IMR-90 (cell line): ENCODE data around the gene KRT39. TPM values are rescaled to one million over a fixed set of nuclear protein-coding genes. Genes with fewer than 3 reads are reported as not detected.
A peak's percentile ranks its signal among the peaks of the same experiment; 100 is the strongest.

ENCODE experiments used
- ATAC-seq: fragments of 200-7000 bp; cut with Tn5 transposase; 2 replicates; pipeline ENCODE4 v1.9.1; 2020; ENCODE audit warnings: low read depth, mild to moderate bottlenecking, moderate library complexity
- BruUV-seq: library from RNA; stranded (reverse); fragments of 400-500 nt; replicated peaks from 2 replicates; lab custom pipeline; 2021; lab: Mats Ljungman, UMichigan
- CTCF ChIA-PET: fragments of 300-600 bp; formaldehyde crosslinking; extraction: SDS; loops from one replicate; lab custom pipeline; 2021; ENCODE audit warnings: antibody characterized with exemption; lab: Yijun Ruan, JAX
- POLR2A ChIA-PET: fragments of 300-600 bp; sonication (Branson Sonifier 250); formaldehyde crosslinking; loops from one replicate; lab custom pipeline; 2022; ENCODE audit warnings: antibody characterized with exemption; ENCODE audit not compliant: unreplicated experiment; lab: Charles Lee
- DNase-seq: peaks from one replicate; pipeline ENCODE4 v3.0.0; 2013
- H2AFZ ChIP-seq: replicated peaks from 2 replicates; pipeline ENCODE3; 2013; ENCODE audit warnings: low read length, mild to moderate bottlenecking; ENCODE audit not compliant: poor library complexity
- H2AK5ac ChIP-seq: 2 replicates; pipeline ENCODE4 v1.6.1; 2013; ENCODE audit warnings: low read depth, low read length, inconsistent platforms
- H2AK9ac ChIP-seq: replicated peaks from 2 replicates; pipeline ENCODE3; 2013; ENCODE audit warnings: mild to moderate bottlenecking, low read depth, low read length, moderate library complexity; ENCODE audit not compliant: poor library complexity
- H2BK120ac ChIP-seq: 2 replicates; pipeline ENCODE4 v1.6.1; 2013; ENCODE audit warnings: low read depth, low read length, inconsistent platforms
- H2BK15ac ChIP-seq: 3 replicates; pipeline ENCODE4 v1.6.1; 2013; ENCODE audit warnings: low read depth, low read length, inconsistent platforms
- H2BK20ac ChIP-seq: 2 replicates; pipeline ENCODE4 v1.6.1; 2013; ENCODE audit warnings: low read depth, mild to moderate bottlenecking, inconsistent platforms, low read length, moderate library complexity
- H2BK5ac ChIP-seq: 2 replicates; pipeline ENCODE4 v1.6.1; 2013; ENCODE audit warnings: mild to moderate bottlenecking, low read depth, low read length, inconsistent platforms; ENCODE audit not compliant: poor library complexity, severe bottlenecking
- H3K14ac ChIP-seq: replicated peaks from 2 replicates; pipeline ENCODE4 v1.6.1; 2013; ENCODE audit warnings: low read depth, low read length, inconsistent platforms
- H3K18ac ChIP-seq: 2 replicates; pipeline ENCODE4 v1.6.1; 2013; ENCODE audit warnings: low read depth, low read length, control low read depth
- H3K23ac ChIP-seq: 2 replicates; pipeline ENCODE4 v1.6.1; 2013; ENCODE audit warnings: low read depth, low read length, inconsistent platforms
- H3K27ac ChIP-seq: 2 replicates; pipeline ENCODE4 v1.5.1; 2013; ENCODE audit warnings: mild to moderate bottlenecking, control low read depth, low read length; ENCODE audit not compliant: insufficient read depth
- H3K27me3 ChIP-seq: 2 replicates; pipeline ENCODE4 v1.6.1; 2013; ENCODE audit warnings: low read length; ENCODE audit not compliant: control insufficient read depth, insufficient read depth
- H3K36me3 ChIP-seq: 2 replicates; pipeline ENCODE4 v1.6.1; 2013; ENCODE audit warnings: low read length, mixed read lengths; ENCODE audit not compliant: control insufficient read depth, insufficient read depth
- H3K4ac ChIP-seq: 2 replicates; pipeline ENCODE4 v1.6.1; 2013; ENCODE audit warnings: low read depth, low read length, inconsistent platforms
- H3K4me1 ChIP-seq: 2 replicates; pipeline ENCODE4 v1.6.1; 2013; ENCODE audit warnings: low read length, mixed read lengths; ENCODE audit not compliant: control insufficient read depth, insufficient read depth
- H3K4me2 ChIP-seq: 2 replicates; pipeline ENCODE4 v1.6.1; 2013; ENCODE audit warnings: low read depth, mild to moderate bottlenecking, control low read depth, low read length, moderate library complexity
- H3K4me3 ChIP-seq: 2 replicates; pipeline ENCODE4 v1.5.1; 2013; ENCODE audit warnings: low read depth, mild to moderate bottlenecking, control low read depth, low read length, moderate library complexity; ENCODE audit not compliant: insufficient read depth
- H3K56ac ChIP-seq: 2 replicates; pipeline ENCODE4 v1.6.1; 2013; ENCODE audit warnings: low read length, inconsistent platforms; ENCODE audit not compliant: insufficient read depth; ENCODE audit errors: extremely low read depth
- H3K79me1 ChIP-seq, 2 experiments: 2 replicates each; pipeline ENCODE4 v1.6.1; 2013; ENCODE audit warnings: low read length in 2 of 2, inconsistent platforms in 1 of 2, low read depth in 1 of 2
- H3K9ac ChIP-seq: 2 replicates; pipeline ENCODE4 v1.6.1; 2013; ENCODE audit warnings: low read depth, low read length, control low read depth
- H3K9me1 ChIP-seq: 2 replicates; pipeline ENCODE4 v1.6.1; 2013; ENCODE audit warnings: low read length, inconsistent platforms; ENCODE audit not compliant: insufficient read depth
- H3K9me3 ChIP-seq: 2 replicates; pipeline ENCODE4 v1.6.1; 2013; ENCODE audit warnings: low read length; ENCODE audit not compliant: control insufficient read depth, insufficient read depth
- H4K20me1 ChIP-seq: 2 replicates; pipeline ENCODE4 v1.6.1; 2013; ENCODE audit warnings: low read length, inconsistent platforms; ENCODE audit not compliant: insufficient read depth
- H4K5ac ChIP-seq: 2 replicates; pipeline ENCODE4 v1.6.1; 2013; ENCODE audit warnings: mild to moderate bottlenecking, low read depth, low read length, control low read depth
- H4K8ac ChIP-seq, 2 experiments: 2 replicates each; pipeline ENCODE4 v1.6.1; 2013; ENCODE audit warnings: low read depth in 2 of 2, low read length in 2 of 2, control low read depth in 1 of 2, inconsistent platforms in 1 of 2
- H4K91ac ChIP-seq: 2 replicates; pipeline ENCODE4 v1.6.1; 2013; ENCODE audit warnings: low read depth, low read length, inconsistent platforms; ENCODE audit not compliant: insufficient read depth
- BHLHE40 ChIP-seq: fragments of 150-350 bp; IDR thresholded peaks from 2 replicates; pipeline ENCODE4 v1.6.1; 2016; ENCODE audit warnings: mild to moderate bottlenecking, low read depth, low read length
- CTCF ChIP-seq: conservative IDR thresholded peaks from 2 replicates; pipeline ENCODE4 v1.5.1; 2012; ENCODE audit warnings: mild to moderate bottlenecking, low read depth, low read length, improper control_type of control experiment
- ELK1 ChIP-seq: fragments of 150-350 bp; IDR thresholded peaks from 2 replicates; pipeline ENCODE4 v1.6.1; 2016; ENCODE audit warnings: low read depth, mild to moderate bottlenecking, low read length, moderate library complexity, borderline replicate concordance
- MAFK ChIP-seq: IDR thresholded peaks from 2 replicates; pipeline ENCODE4 v1.6.1; 2012; ENCODE audit warnings: low read depth, low read length, improper control_type of control experiment
- MAZ ChIP-seq: IDR thresholded peaks from 2 replicates; pipeline ENCODE4 v1.6.1; 2012; ENCODE audit warnings: low read depth, mild to moderate bottlenecking, low read length, improper control_type of control experiment, moderate library complexity, borderline replicate concordance
- MXI1 ChIP-seq: IDR thresholded peaks from 2 replicates; pipeline ENCODE4 v1.6.1; 2012; ENCODE audit warnings: low read depth, mild to moderate bottlenecking, low read length, moderate library complexity, borderline replicate concordance
- NFE2L2 ChIP-seq: fragments of 150-350 bp; IDR thresholded peaks from 2 replicates; pipeline ENCODE4 v1.6.1; 2016; ENCODE audit warnings: low read depth, mild to moderate bottlenecking, low read length
- RAD21 ChIP-seq: IDR thresholded peaks from 2 replicates; pipeline ENCODE4 v1.6.1; 2012; ENCODE audit warnings: low read length, improper control_type of control experiment
- RCOR1 ChIP-seq: IDR thresholded peaks from 2 replicates; pipeline ENCODE4 v1.6.1; 2012; ENCODE audit warnings: mild to moderate bottlenecking, low read length, improper control_type of control experiment; ENCODE audit not compliant: insufficient replicate concordance
- RFX5 ChIP-seq: IDR thresholded peaks from 2 replicates; pipeline ENCODE4 v1.8.0; 2012; ENCODE audit warnings: low read depth, mild to moderate bottlenecking, low read length, moderate library complexity
- SMC3 ChIP-seq: fragments of 150-350 bp; IDR thresholded peaks from 2 replicates; pipeline ENCODE4 v1.6.1; 2016; ENCODE audit warnings: low read depth, mild to moderate bottlenecking, antibody characterized with exemption, low read length, moderate library complexity
- USF2 ChIP-seq: fragments of 150-350 bp; IDR thresholded peaks from 2 replicates; pipeline ENCODE4 v1.6.1; 2017; ENCODE audit warnings: mild to moderate bottlenecking, antibody characterized with exemption, low read length, low read depth
- WGBS, 2 experiments: methylation state at CpG; one replicate each; pipeline versions ENCODE4 v1.1.5 to v1.1.7; 2013; ENCODE audit warnings: missing lambda C conversion rate in 2 of 2; ENCODE audit not compliant: insufficient read length in 1 of 2; ENCODE audit errors: extremely low coverage in 2 of 2; 5-methylcytosine and 5-hydroxymethylcytosine counted together
- dilution Hi-C: fragments of 300-500 bp; cut with HindIII; formaldehyde crosslinking; loops from one replicate; pipeline ENCODE4 v1.14.3; 2018; ENCODE audit warnings: low sequenced_read_pairs; ENCODE audit not compliant: unreplicated experiment
- in situ Hi-C: fragments of 300-500 bp; cut with MboI; formaldehyde crosslinking; loops from 3 replicates; pipeline ENCODE4 v1.14.3; 2019; ENCODE audit warnings: low sequenced_read_pairs, inconsistent platforms, mixed read lengths
- intact Hi-C: fragments of 100-400 bp; cut with micrococcal nuclease; formaldehyde crosslinking; loops from 2 replicates; pipeline ENCODE4 v1.10.0; 2022
- polyA plus RNA-seq, 3 experiments: library from polyadenylated mRNA; depleted of rRNA; stranded (reverse); fragments of >200 nt; gene quantifications; 2 replicates each; pipeline ENCODE4 v1.2.3, GENCODE V29; 2012; ENCODE audit warnings: low replicate concordance in 1 of 3
- total RNA-seq: library from RNA; depleted of rRNA; stranded (reverse); fragments of >200 nt; gene quantifications from 2 replicates; pipeline ENCODE4 v1.2.3, GENCODE V29; 2012

Gene KRT39
- total and polyA plus RNA-seq, 2 of the 4 experiments (the other 2 are of a cell fraction) = 0.15 TPM; not detected in 1

- no peak overlapping the region for H2AFZ ChIP-seq
- peak overlapping the region; percentile 18; the same call in 1 of the 2 replicates for H4K5ac ChIP-seq
- no peak overlapping the region for H3K56ac ChIP-seq
- peak overlapping the region; percentile 73; a peak in 3 of 4 replicates for H4K8ac ChIP-seq
- no peaks in the 10 kb centered on the region for H3K79me1 ChIP-seq
- POLR2A ChIA-PET = no interaction called here
- no peak overlapping the region for H3K23ac ChIP-seq
- 0 out of 2 replicates have a peak overlapping the region, but pooled peaks have one; percentile 11 for H3K4me2 ChIP-seq
- TSS peak; percentile 91 for BruUV-seq
- peak overlapping the region; percentile 37; the same call in 1 of the 2 replicates for H3K4ac ChIP-seq
- in situ Hi-C loops = no loop called here
- peak overlapping the region; percentile 16; the same call in 1 of the 2 replicates for H4K91ac ChIP-seq
- H3K9me3 ChIP-seq = no peaks in the 10 kb centered on the region
- H2BK20ac ChIP-seq = peak overlapping the region; percentile 48; the same call in 1 of the 2 replicates
- ATAC-seq = peak; percentile 88
- no peaks in the 10 kb centered on the region for H3K36me3 ChIP-seq
- peak; percentile 100 for DNase-seq
- peaks cover 11% of the 10 kb centered on the region for H3K9me1 ChIP-seq
- H3K4me3 ChIP-seq = no peak overlapping the region
- H4K20me1 ChIP-seq = no peaks in the 10 kb centered on the region
- no peak overlapping the region for H2AK9ac ChIP-seq
- no peak overlapping the region for H3K9ac ChIP-seq
- peak overlapping the region; percentile 11; the same call in 1 of the 2 replicates for H3K14ac ChIP-seq
- H2BK120ac ChIP-seq = peak overlapping the region; percentile 76
- peak overlapping the region; percentile 90 for H2BK5ac ChIP-seq
- no peak overlapping the region for H2AK5ac ChIP-seq
- intact Hi-C loops = loop anchor here (1.0 to 5.0 kb wide), 2 partner anchors 41 to 101 kb away; partner anchors contain the start of gene KRTAP2-2
- no CpG with 5 or more reads among the region's 8 CpGs for WGBS, 2 experiments
- peaks cover 16% of the 10 kb centered on the region for H3K4me1 ChIP-seq
- CTCF ChIA-PET = no interaction called here
- H3K27ac ChIP-seq = no peak overlapping the region
- dilution Hi-C loops = no loop called here
- no peaks in the 10 kb centered on the region for H3K27me3 ChIP-seq
- peak overlapping the region; percentile 28; the same call in 1 of the 2 replicates for H3K18ac ChIP-seq
- peak overlapping the region; percentile 40; the same call in 1 of the 3 replicates for H2BK15ac ChIP-seq
- TF ChIP-seq ELK1 (no peak), NFE2L2 (no peak), RFX5 (no peak), RCOR1 (peak; percentile 83), USF2 (no peak), SMC3 (no peak; the same call in 1 of the 2 replicates), MAFK (peak; percentile 50; the same call in 1 of the 2 replicates), MXI1 (no peak), CTCF (no peak), MAZ (peak; percentile 13; the same call in 1 of the 2 replicates), BHLHE40 (peak; percentile 56), RAD21 (no peak; the same call in 1 of the 2 replicates)
Measured at GRCh38 chr17:40956401-40957254, 10.1 kb downstream of the KRT39 start.
